ENCODE data around the gene COMMD1.

GRCh38 chr2:62013641-62014040, 108.2 kb downstream of the COMMD1 start:
- TF ChIP-seq PATZ1 (CRISPR knock-in tag; IDR thresholded peaks at IDR 0.05; ENCODE audit: borderline replicate concordance) (no peak), BACH2 (CRISPR knock-in tag; IDR thresholded peaks at IDR 0.05; ENCODE audit: borderline replicate concordance) (no peak), TCF4 (CRISPR knock-in tag; IDR thresholded peaks at IDR 0.05; ENCODE audit: borderline replicate concordance) (no peak), OSR1 (CRISPR knock-in tag; IDR thresholded peaks at IDR 0.05) (no peak), RARB (CRISPR knock-in tag; IDR thresholded peaks at IDR 0.05) (no peak)
- TF ChIP-seq, protein P1, sequence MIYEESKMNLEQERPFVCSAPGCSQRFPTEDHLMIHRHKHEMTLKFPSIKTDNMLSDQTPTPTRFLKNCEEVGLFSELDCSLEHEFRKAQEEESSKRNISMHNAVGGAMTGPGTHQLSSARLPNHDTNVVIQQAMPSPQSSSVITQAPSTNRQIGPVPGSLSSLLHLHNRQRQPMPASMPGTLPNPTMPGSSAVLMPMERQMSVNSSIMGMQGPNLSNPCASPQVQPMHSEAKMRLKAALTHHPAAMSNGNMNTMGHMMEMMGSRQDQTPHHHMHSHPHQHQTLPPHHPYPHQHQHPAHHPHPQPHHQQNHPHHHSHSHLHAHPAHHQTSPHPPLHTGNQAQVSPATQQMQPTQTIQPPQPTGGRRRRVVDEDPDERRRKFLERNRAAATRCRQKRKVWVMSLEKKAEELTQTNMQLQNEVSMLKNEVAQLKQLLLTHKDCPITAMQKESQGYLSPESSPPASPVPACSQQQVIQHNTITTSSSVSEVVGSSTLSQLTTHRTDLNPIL (CRISPR knock-in tag; IDR thresholded peaks at IDR 0.05; ENCODE audit: low read depth), result no peak

Measured in SK-N-SH treated with all-trans-retinoic acid at 6 μM for 48 hours (cell line).